GM12864 (cell line): Measurements from ENCODE around the gene REXO5.

Experiments
- DNase-seq: peaks from one replicate; pipeline ENCODE4 v3.0.0-alpha.2; 2011; ENCODE audit warnings: low read depth
- H3K4me3 ChIP-seq: 2 replicates; pipeline ENCODE4 v1.5.1; 2011; ENCODE audit warnings: mild to moderate bottlenecking, low read depth, low read length, control low read depth
- TF ChIP-seq, protein P1 (sequence below): IDR thresholded peaks from 2 replicates; pipeline ENCODE4 v1.5.1; 2011; ENCODE audit warnings: low read depth, mild to moderate bottlenecking, moderate library complexity, low read length, control low read depth, inconsistent platforms; ENCODE audit errors: missing control alignments

REXO5 gene

DNA sequence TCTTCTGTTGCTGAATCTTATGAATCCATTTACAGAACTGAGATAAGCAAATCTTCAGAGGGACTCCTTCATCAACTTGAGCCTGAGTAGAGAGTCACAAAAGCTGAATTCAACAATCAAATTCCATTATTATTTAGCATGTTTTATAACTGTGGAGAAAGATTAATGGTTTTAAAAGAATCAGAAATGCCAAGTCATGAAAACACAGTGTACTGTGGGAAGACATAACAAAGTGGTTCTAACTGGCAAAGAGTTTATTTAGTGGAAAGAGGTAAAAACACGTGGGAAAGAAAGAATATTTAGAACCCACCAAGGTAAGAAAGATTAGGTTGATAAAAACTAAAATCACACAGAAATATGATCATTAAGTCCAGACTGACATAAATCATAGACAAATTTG is 5.0 kb upstream of the REXO5 start:
- TF ChIP-seq, protein P1, sequence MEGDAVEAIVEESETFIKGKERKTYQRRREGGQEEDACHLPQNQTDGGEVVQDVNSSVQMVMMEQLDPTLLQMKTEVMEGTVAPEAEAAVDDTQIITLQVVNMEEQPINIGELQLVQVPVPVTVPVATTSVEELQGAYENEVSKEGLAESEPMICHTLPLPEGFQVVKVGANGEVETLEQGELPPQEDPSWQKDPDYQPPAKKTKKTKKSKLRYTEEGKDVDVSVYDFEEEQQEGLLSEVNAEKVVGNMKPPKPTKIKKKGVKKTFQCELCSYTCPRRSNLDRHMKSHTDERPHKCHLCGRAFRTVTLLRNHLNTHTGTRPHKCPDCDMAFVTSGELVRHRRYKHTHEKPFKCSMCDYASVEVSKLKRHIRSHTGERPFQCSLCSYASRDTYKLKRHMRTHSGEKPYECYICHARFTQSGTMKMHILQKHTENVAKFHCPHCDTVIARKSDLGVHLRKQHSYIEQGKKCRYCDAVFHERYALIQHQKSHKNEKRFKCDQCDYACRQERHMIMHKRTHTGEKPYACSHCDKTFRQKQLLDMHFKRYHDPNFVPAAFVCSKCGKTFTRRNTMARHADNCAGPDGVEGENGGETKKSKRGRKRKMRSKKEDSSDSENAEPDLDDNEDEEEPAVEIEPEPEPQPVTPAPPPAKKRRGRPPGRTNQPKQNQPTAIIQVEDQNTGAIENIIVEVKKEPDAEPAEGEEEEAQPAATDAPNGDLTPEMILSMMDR = no peak
- DNase-seq = no peak
- no peak overlapping the region for H3K4me3 ChIP-seq

DNA sequence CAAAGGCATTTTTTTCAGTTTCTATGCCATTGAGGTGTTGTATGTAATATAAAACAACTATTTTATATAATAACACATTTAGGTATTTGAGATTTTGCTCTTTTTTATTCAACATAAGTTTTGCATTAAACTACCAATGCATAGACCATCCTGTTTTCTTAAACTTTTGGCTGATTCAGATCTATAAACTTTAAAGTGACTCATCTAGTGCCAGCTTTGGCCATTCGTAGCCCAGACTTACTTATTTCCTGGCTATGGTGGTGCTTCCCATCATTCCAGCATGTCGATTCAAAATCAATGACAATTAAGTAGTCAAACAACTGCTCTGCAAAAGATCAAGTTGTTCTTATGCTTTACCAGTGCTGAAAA is 3.2 kb upstream of the REXO5 start:
- TF ChIP-seq, protein P1 = no peak
- DNase-seq = no peak
- no peak overlapping the region for H3K4me3 ChIP-seq

DNA sequence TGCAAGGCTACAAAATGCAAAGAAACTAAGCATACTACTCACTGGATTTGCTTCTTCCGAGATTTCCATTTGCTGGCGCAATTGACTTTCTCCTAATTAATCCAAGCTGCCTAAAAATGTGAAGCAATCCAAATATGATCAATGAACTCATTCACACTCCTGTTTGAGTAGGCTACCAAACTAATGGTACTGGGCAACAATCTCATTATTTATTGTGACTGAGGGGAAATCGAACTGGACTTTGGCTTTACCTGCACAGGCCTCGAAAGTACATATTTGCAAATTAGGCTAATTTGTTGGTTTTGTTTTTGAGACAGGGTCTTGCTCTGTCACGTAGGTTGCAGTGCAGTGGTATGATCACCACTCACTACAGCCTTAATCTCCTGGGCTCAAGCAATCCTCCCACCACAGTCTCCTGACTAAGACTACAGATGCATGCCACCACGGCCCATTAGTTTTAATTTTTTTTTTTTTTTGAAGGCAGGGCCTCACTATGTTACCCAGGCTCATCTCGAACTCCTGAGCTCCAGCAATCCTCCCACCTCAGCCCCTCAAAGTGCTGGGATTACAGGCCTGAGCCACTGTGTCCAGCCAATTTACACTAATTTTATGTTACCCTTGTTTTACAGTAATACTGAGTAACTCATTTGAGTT is 2.6 kb upstream of the REXO5 start:
- no peak for DNase-seq
- TF ChIP-seq, protein P1 = no peak
- no peak overlapping the region for H3K4me3 ChIP-seq

DNA sequence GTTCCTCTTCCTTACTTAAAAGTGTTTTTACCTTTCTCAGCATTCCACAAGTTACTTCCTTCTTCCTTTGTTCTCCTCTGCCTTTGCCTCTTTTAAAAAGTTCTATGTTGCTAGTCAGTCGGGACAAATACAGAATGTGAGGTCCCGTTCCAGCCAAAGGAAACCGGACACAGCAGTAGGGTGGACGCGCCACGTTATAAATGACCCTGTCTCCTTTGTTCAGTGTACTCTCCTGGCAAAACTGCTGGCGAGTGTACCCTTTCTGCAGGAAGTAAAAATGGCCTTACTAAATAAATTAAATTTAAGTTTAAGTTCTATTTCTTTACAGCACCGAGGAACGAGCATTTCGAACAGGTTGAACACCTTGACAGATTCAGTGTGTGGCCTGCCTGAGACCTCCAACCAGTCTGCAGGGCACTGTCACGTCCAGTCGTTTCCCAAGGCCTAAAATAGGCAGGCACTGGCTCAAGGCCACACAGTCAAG is 601 bp upstream of the REXO5 start:
- peak overlapping the region; percentile 95 for H3K4me3 ChIP-seq
- peak; percentile 10 for DNase-seq

DNA sequence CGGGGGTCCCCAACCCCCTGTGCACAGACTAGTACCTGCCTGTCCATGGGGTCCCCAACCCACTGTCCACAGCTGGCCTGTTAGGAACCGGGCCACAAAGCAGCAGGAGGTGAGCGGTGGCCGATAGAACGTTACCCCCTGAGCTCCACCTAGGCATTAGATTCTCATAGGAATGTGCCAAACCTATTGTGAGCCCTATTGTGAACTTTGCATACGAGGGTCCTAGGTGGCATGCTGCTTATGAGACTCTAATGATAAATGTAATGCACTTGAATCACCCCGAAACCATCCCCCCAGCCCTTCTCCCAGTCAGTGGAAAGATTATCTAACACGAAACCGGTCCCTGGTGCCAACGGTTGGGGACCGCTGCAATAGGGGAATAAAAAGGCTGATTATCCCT is 1.5 kb downstream of the REXO5 start:
- TF ChIP-seq, protein P1 = no peak
- peak overlapping the region; percentile 95 for H3K4me3 ChIP-seq
- no peak for DNase-seq

DNA sequence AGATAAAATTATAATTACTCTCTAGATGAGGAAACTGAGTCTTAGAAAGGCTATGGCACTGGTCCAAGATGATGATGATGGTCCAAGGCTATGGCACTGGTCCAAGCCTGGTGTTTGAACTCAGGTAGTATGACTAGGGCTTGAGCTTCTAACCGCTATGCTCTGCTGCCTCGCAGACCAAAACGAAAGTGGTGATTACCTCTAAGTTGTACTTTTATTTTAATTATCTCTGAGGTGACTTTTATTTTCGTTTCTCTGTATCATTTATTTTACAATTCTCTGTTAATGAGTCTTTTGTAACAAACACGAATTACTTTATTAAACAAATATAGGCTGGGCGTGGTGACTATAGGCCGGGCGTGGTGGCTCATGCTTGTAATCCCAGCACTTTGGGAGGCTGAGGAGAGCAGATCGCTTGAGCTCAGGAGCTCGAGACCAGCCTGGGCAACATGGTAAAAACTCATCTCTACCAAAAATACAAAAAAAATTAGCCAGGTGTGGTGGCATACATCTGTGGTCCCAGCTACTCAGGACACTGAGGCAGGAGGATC is 5.6 kb downstream of the REXO5 start:
- H3K4me3 ChIP-seq = no peak overlapping the region
- DNase-seq = no peak
- TF ChIP-seq, protein P1 = no peak

DNA sequence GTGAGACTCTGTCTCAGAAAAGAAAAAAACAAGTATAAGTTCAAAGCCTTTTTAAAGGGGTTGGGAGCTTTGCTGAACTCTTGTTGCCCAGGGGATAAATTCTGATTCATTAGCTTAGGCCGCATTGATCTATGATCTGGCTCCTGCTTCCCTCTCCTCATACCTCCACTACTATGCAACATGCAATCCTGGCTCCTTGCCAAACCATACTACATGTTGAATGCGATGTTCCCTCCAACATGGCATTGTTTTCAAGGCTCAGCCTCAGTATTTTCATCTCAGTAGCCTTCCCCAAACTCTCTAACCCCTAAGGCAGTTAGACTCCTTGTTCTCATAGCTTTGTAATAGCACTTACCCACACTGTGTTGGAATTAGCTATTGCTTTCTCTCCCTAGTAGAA is 6.2 kb downstream of the REXO5 start:
- no peak overlapping the region for H3K4me3 ChIP-seq
- TF ChIP-seq, protein P1 = no peak

More for the DNA sequence above, 6.2 kb downstream of the REXO5 start:
- no peak for DNase-seq
